HG02759 (cell line): ENCODE measurements around the gene CCDC121.

Experiments used
- ATAC-seq: cut with Tn5 transposase; IDR thresholded peaks from one replicate; pipeline ENCODE4 v1.9.1; 2021; ENCODE audit warnings: mild to moderate bottlenecking, moderate library complexity; ENCODE audit not compliant: unreplicated experiment

Gene CCDC121, protein sequence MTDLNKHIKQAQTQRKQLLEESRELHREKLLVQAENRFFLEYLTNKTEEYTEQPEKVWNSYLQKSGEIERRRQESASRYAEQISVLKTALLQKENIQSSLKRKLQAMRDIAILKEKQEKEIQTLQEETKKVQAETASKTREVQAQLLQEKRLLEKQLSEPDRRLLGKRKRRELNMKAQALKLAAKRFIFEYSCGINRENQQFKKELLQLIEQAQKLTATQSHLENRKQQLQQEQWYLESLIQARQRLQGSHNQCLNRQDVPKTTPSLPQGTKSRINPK

DNA sequence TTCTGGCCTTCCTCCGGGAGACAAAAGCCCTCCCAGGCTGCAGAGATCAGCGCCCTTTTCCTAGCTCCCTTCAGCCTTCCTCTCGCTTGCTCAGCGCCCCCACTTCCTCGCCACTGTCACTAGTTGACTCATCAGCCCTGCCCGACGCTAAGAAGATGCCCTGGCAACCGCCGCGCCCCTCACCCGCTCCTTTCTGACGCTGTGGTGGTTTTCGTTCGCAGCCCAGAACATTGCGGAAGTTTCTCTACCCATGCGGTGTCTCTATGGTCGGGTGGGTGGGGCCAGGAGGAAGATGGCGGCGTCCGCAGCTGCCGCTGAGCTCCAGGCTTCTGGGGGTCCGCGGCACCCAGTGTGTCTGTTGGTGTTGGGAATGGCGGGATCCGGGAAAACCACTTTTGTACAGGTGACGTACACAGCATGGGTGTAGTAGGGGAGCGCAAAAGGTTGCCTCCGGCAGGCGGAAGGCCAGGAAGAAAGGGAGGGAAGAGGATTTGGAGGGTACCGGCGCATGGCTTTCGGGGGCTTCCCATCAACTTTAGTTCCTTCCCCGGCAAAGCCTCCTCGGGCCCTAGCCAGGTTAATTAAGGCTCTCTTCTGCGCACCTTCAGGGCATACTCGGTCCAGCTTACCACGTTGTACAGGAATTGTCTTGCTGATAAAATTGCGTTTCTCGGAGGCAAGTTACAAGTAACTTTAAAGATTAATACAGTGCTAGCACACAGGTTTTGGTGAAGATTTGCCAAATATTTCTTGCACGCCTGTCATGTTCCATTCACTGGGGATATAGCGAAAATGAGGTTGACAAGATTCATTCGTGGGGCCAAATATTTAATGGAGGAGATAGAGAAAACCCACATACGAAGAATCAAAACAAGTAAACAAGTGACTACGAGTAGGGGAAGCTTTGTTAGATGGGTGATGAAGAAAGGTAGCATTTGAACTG, at the start of gene CCDC121, which contains the start of gene GPN1:
Gene CCDC121 (minus strand): TSS at position 246 of the 943 bp plus-strand sequence. CDS start 1,213 bp downstream, outside the sequence.
Gene GPN1 (plus strand): TSS at position 284 of the 943 bp plus-strand sequence. CDS start 9 bp downstream, at position 293.
- peak; percentile 98 for ATAC-seq

- no peak for ATAC-seq
These were observed 44.1 kb upstream of the CCDC121 start for GRCh38 chr2:27672723-27673486.

DNA sequence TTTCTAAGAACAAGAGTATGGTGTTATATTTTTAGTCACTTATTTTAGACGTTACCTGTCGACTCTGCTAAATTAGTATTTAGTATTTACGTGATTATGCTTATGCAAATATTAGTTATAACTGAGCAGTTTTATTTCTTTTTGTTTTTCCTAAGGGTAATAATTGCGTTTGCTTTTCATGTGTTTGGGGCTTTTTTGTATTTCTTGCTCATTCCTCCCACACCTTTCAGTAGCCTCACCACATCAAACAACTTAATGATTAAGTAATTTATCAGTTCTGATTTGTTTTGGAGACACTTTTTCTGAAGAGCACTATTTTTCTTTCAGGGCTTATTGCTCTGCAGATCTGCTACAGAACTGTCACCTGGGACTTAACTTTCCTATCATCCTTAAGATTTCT, 42.4 kb upstream of the CCDC121 start:
- ATAC-seq = no peak

GRCh38 chr2:27667446-27667845, 38.6 kb upstream of the CCDC121 start:
- no peak for ATAC-seq

DNA sequence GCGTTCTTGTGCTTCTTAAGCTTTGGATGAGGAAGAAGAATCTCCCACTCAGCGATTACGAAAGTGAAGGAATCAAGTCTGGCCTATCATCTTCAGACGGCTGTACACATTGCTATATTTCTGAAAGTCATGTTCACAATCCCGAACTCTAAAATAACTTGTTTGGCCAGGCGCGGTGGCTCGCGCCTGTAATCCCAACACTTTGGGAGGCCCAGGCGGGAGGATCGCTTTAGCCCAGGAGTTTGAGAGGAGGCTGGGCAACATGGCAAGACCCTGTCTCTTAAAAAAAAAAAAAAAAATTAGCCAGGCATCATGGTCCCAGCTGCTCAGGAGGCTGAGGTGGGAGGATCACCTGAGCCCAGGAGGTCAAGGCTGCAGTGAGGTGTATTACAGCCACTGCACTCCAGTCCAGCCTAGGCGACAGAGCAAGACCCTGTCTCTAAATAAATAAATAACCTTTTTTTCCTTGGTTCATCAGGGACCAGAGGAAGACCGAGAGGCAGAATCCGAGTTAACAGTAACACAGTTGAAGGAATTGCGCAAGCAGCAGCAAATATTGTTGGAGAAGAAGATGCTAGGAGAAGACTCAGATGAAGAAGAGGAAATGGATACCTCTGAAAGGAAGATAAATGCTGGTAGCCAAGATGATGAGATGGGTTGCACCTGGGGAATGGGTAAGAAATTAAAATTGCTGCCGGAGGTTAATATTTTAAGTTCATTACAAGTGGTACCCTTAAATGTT, 36.0 kb upstream of the CCDC121 start:
- ATAC-seq = no peak

GRCh38 chr2:27664154-27664574, 35.4 kb upstream of the CCDC121 start:
- no peak for ATAC-seq

DNA sequence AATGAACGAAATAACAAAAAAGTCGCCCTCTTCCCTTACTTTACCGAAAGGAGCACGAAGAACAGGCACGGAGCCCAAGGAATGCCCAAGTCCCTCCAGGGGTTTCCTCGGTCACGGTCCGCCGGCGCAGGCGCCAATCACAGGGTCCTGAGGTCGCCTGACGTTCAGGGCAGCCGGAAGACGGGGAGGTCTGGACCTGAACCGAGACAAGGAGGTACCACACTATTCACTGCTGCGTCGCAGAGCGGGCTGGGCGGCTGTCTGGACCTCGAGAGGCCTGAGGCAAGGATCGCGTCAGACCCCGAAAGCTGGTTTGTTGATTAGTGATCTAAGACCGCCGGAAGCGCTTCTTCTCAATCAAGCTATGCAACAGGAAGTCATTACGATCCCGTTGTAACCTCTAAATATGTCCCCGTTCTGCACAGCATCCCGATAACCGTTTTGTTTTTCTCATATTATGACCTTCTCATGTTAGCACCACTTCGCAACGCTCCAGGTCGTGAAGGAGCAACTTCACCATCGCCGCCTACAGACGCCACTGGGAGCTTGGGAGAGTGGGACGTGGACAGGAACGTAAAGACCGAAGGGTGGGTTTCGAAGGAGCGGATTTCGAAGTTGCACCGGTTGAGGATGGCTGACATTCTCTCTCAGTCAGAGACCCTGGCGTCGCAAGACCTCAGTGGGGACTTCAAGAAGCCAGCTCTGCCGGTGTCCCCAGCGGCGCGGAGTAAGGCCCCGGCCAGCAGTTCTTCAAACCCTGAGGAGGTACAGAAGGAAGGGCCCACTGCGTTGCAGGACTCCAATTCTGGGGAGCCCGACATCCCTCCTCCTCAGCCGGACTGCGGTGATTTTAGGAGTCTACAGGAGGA, 34.7 kb upstream of the CCDC121 start, which contains the start of the genes SLC4A1AP and SUPT7L:
Gene SLC4A1AP (plus strand): TSS at position 605 of the 869 bp plus-strand sequence. CDS start 26 bp downstream, at position 631.
Gene SUPT7L (minus strand): TSS at position 330 of the 869 bp plus-strand sequence. CDS start 1,422 bp downstream, outside the sequence.
- peak; percentile 81 for ATAC-seq

- no peak for ATAC-seq
These were observed 32.6 kb upstream of the CCDC121 start for GRCh38 chr2:27661371-27661770.

DNA sequence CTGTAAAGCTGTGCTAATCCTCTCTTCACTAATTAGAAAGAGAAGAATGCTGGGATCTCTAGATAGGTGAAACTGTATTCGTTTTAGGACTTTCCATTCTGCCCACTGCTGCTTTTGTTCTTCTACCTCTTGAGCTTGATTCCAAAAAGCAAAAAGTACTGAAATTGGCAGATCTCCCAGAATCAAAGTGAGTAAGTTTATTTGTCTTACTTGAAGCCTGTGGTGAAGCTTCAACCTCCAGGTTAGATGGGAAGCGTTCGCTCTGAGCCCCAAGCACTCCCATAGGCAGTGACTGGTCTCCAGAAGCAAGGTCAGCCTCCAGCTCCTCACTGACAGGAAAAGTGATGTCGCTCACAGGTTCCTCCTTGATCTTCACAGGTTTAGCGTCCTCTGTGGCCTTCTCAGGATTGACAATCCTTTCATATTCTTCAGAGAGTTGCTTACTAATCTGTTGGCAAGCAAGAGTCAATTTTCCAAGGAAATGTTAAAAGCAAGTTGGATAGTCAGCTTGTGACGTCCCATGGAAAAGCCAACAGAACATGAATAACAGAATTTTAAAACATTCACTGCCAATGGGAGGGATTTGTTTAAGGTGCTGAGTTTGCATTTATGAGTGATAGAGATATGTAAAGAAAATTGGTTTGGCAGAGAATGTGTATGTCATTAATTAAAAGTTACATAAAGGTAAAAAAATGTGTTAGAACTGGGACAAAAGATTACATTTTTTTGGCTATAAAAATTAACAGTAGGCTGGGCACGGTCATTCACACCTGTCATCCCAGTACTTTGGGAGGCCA, 26.5 kb upstream of the CCDC121 start:
- no peak for ATAC-seq

- no peak for ATAC-seq
These were observed 24.6 kb upstream of the CCDC121 start for GRCh38 chr2:27653397-27653796.

- no peak for ATAC-seq
These were observed 24.0 kb upstream of the CCDC121 start for GRCh38 chr2:27652790-27653189.

DNA sequence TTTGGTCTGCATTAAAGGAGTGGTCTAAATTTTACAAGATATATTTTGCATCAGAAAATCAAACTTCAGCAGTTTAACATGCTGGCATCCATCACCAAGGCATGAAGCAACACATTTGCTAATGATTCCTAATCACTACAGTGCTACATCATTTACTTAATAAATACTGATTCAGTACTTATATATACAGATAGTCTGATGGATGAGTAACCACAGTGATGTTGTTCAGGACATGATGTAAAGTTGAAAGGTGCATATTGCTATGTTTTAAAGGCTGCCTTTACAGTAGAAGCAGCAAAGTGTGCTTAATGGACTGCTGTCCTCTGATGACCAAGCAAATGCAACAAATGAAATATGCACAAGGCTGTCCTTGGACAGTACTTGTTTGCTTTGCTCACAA, 23.5 kb upstream of the CCDC121 start:
- ATAC-seq = no peak

DNA sequence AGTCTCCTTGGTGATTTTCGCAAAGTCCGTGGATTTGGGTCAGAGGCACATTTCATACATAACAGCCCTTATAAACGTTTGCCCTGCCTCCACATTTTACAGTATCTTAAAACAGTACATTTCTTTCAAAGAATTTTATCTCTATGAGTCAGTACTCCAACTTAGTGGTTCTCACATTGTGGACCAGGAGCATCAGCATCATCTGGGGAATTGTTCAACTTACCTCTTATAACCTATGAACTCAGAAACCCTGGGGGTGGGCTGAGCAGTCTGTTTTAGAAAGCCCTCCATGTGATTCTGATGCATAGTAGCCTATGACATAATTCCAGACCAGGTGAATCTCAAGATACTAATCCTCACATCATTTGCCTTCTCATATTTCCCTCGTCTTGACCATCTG, 22.2 kb upstream of the CCDC121 start:
- ATAC-seq = no peak

DNA sequence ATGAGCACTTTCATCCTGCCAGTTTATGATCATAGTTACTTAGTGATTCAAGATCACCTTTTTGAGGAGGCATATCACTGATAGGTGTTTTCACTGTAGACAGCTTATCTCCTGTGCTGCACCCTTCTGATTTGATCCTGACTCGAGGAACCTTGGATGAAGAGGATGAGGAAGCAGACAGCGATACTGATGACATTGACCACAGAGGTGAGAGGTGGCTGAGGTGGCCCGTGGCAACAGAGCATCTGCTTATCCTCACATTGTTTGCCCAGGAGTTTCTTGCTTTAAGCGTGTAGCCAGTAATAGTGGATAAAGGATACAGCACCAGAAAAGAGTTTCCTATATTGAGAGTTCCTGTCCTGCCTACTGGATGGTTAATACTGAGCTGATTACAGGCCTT, 18.9 kb upstream of the CCDC121 start:
- no peak for ATAC-seq

DNA sequence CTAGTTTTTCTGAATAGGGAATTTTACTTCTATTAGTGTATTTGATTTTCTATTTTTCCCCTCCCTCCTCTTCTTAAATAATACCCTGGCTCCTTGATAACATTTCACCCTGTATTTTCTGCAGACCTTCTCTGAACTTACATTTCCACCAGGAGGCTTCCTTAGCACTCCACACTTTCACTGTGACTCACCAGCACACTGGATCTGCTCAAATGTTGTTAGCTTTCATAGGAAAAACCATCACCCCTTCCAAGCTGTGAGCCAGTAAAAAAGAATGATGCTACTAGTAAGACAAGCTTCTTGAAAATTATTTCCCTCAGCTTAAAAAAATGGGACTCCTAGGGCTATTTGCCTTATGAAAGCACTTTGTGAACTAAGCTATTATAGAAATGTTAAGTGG, 18.5 kb upstream of the CCDC121 start:
- no peak for ATAC-seq

- ATAC-seq = no peak
These were observed 16.4 kb upstream of the CCDC121 start for GRCh38 chr2:27645197-27645596.

DNA sequence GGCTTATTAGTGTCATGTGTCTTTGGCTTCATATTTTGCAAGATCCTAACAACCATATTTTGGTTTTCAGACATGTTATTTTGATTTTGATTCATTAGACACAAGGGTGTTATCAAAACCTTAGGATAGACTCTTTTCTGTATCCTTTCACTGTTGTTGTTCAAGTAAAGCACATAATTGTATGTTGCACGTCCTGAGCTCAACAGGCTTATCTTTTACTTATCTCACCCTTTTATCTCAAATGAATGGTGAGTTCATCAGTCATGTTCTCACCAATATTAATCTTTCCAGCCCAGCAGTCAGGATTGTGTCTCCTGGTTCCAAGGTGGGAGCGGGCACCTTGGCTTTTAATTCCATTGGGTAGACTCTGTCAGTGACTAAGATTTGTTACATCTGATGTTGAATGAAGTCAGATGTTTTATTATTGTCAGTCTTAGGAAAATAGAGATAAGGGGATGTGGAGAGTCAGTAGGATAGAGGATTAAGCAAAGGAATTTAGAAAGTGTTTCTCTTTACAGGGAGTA, 12.0 kb upstream of the CCDC121 start:
- no peak for ATAC-seq

GRCh38 chr2:27638709-27639108, 9.9 kb upstream of the CCDC121 start:
- ATAC-seq = no peak
